Measurements from ENCODE around the gene CHRND.

- TF ChIP-seq CTCF (IDR thresholded peaks at IDR 0.05; ENCODE audit: low read depth, low read length) (no peak), EZH2phosphoT487 (IDR thresholded peaks at IDR 0.05; ENCODE audit: low read depth) (no peak)
These were observed 36.3 kb upstream of the CHRND start for GRCh38 chr2:232489516-232490220.

All from OCI-LY3 (cell line).